HepG2 (cell line): ENCODE data around the gene CMIP. TPM values are rescaled to one million over a fixed set of nuclear protein-coding genes. Genes with fewer than 3 reads are reported as not detected.

Source experiments
- AHR ChIP-seq: IDR thresholded peaks from 2 replicates; pipeline ENCODE4 v1.6.1; 2018; ENCODE audit warnings: missing genetic modification reagents, missing compliant biosample characterization
- ATF4 ChIP-seq, 2 experiments: fragments of 450-650 bp in 1 of 2; sonication (generic) in 1 of 2; formaldehyde crosslinking; IDR thresholded peaks; 2 replicates each; pipeline versions ENCODE4 v1.5.0 to v1.8.0; 2020 to 2022; ENCODE audit warnings: mild to moderate bottlenecking in 1 of 2, missing genetic modification reagents in 1 of 2
- GZF1 ChIP-seq: sonication (generic); formaldehyde crosslinking; IDR thresholded peaks from 2 replicates; pipeline ENCODE4 v1.5.1; 2020; ENCODE audit warnings: mild to moderate bottlenecking, missing genetic modification reagents
- HIC2 ChIP-seq: sonication (generic); formaldehyde crosslinking; IDR thresholded peaks from 2 replicates; pipeline ENCODE4 v1.9.0; 2022; ENCODE audit warnings: low read depth, missing genetic modification reagents
- HMGXB4 ChIP-seq, 2 experiments: sonication (generic) in 1 of 2; formaldehyde crosslinking in 1 of 2; IDR thresholded peaks; 2 replicates each; pipeline versions ENCODE4 v1.4.0 to v1.6.1; 2018 to 2020; ENCODE audit warnings: missing genetic modification reagents in 2 of 2, borderline replicate concordance in 1 of 2, low read depth in 1 of 2, mild to moderate bottlenecking in 1 of 2, missing biosample characterization in 1 of 2
- IRX3 ChIP-seq: sonication (generic); formaldehyde crosslinking; IDR thresholded peaks from 2 replicates; pipeline ENCODE4 v1.8.1; 2023; ENCODE audit warnings: mild to moderate bottlenecking, low read depth, missing genetic modification reagents, borderline replicate concordance
- MNT ChIP-seq: fragments of 450-650 bp; IDR thresholded peaks from 2 replicates; pipeline ENCODE4 v1.6.1; 2016
- NCOA2 ChIP-seq: sonication (generic); formaldehyde crosslinking; IDR thresholded peaks from 2 replicates; pipeline ENCODE4 v1.8.0; 2022; ENCODE audit warnings: inconsistent platforms
- RAD51 ChIP-seq: fragments of 450-650 bp; IDR thresholded peaks from 2 replicates; pipeline ENCODE4 v1.6.1; 2016; ENCODE audit warnings: borderline replicate concordance
- TAF15 ChIP-seq: fragments of 200-400 bp; formaldehyde crosslinking; IDR thresholded peaks from one replicate; pipeline ENCODE4 v1.6.1; 2018; ENCODE audit warnings: mild to moderate bottlenecking, low read depth, low read length; ENCODE audit not compliant: poor library complexity, severe bottlenecking
- TCF12 ChIP-seq, 2 experiments: fragments of 450-650 bp in 1 of 2; sonication (generic) in 1 of 2; formaldehyde crosslinking in 1 of 2; IDR thresholded peaks; 2 replicates each; pipeline versions ENCODE4 v1.6.1 to v1.8.0; 2017 to 2022; ENCODE audit warnings: antibody characterized with exemption in 1 of 2, mild to moderate bottlenecking in 1 of 2, missing genetic modification reagents in 1 of 2, moderate library complexity in 1 of 2
- ZFP36L1 ChIP-seq: sonication (generic); formaldehyde crosslinking; IDR thresholded peaks from 2 replicates; pipeline ENCODE4 v1.8.0; 2022; ENCODE audit warnings: mild to moderate bottlenecking, missing genetic modification reagents, moderate library complexity
- ZNF281 ChIP-seq: sonication (generic); formaldehyde crosslinking; IDR thresholded peaks from 2 replicates; pipeline ENCODE4 v1.4.0; 2020; ENCODE audit warnings: missing genetic modification reagents, borderline replicate concordance
- polyA plus RNA-seq, 8 experiments: library from polyadenylated mRNA; depleted of rRNA in 3 of 8; stranded (reverse) in 7 of 8; unstranded in 1 of 8; fragments of >200 nt; fragmentation: Illumina TruSeq in 4 of 8; extraction: Trizol in 4 of 8; gene quantifications; 2 replicates each; pipeline versions ENCODE4 v1.2.1 to v1.2.3, GENCODE V29; 2011 to 2016; ENCODE audit warnings: low read depth in 4 of 8, missing spikeins in 1 of 8, mixed read lengths in 1 of 8; ENCODE audit not compliant: insufficient read depth in 1 of 8
- total RNA-seq, 5 experiments: library from RNA; depleted of rRNA; stranded (reverse); fragments of >200 nt; fragmentation: Illumina TruSeq; extraction: Trizol; gene quantifications; 2 replicates each; pipeline ENCODE4 v1.2.3, GENCODE V29; 2016; ENCODE audit warnings: low read depth in 1 of 5
- TF ChIP-seq, protein P1 (sequence below): sonication (generic); formaldehyde crosslinking; IDR thresholded peaks from 2 replicates; pipeline ENCODE4 v1.4.0; 2020; ENCODE audit warnings: missing genetic modification reagents, borderline replicate concordance

The CMIP gene
- total and polyA plus RNA-seq, 2 of the 13 experiments (the other 11 are each of a cell fraction or from before 2014, with no cell fraction given) = 10.9 to 18.1 TPM

DNA sequence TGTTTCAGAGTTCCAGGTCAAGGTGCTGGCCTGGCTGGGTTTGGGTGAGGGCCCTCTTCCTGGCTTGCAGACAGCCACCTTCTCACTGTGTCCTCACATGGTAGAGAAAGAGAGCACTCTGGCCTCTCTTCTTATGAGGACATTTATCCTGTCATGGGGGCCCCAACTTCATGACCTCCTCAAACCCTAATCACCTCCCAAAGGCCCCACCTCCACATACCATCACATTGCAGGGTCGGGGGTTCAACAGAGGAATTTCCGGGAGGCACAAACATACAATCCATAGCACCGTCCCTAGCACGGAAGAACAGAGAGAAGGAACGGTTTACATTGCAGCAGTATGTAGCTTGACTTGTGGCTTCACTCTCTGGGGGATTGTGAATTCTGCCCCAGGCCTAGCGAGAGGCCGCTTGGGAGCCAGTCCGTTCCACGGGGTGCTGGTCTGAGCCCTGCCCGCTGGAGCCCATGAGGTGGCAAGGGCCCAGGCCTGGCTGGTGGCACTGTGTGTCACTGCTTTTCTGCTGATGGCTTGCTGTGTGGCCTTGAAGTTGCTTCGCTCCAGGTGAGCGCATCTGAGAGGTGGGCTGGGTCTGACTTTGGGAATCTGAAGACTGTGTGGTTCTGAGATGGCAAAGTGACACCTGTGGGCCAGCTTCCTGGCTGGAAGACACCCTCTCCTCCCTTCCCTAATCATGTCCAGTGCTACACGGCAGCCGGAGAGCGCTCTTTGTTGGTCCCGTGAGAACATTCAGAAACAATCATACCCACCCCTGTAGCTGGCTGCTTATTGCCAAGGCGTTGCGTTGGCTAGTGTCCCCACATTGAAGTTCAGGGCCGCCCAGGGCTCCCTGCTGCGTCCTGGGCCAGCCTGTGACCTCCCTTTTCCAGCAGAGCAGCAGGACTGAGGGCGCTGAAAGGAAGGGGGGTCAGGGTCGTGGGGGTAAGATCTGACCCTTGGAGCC is 98.3 kb downstream of the CMIP start (continued):
- peak; percentile 36; the same call in 1 of the 2 replicates for TF ChIP-seq ZNF281 (CRISPR knock-in tag)
- TF ChIP-seq HMGXB4 (CRISPR knock-in tag; IDR thresholded peaks at IDR 0.05; ENCODE audit: borderline replicate concordance in 1 of 2, low read depth in 1 of 2) = peak in 1 of 2 experiments; percentile 58; a peak in 1 of 4 replicates
- no peak for TF ChIP-seq RAD51
- TF ChIP-seq AHR (CRISPR knock-in tag) = 0 out of 2 replicates have a peak, but pooled peaks have one; percentile 29
- peak in 1 of 2 experiments; percentile 55; a peak in 2 of 4 replicates for TF ChIP-seq ATF4 (CRISPR knock-in tag; IDR thresholded peaks at IDR 0.05)
- no peak for TF ChIP-seq TAF15
- no peak for TF ChIP-seq TCF12 (IDR thresholded peaks at IDR 0.05)
- TF ChIP-seq TCF12 (CRISPR knock-in tag; IDR thresholded peaks at IDR 0.05) = 0 out of 2 replicates have a peak, but pooled peaks have one; percentile 40
- peak; percentile 83 for TF ChIP-seq NCOA2 (CRISPR knock-in tag)
- TF ChIP-seq MNT = no peak
- 0 out of 2 replicates have a peak, but pooled peaks have one; percentile 62 for TF ChIP-seq ZFP36L1 (CRISPR knock-in tag)
- TF ChIP-seq, protein P1, sequence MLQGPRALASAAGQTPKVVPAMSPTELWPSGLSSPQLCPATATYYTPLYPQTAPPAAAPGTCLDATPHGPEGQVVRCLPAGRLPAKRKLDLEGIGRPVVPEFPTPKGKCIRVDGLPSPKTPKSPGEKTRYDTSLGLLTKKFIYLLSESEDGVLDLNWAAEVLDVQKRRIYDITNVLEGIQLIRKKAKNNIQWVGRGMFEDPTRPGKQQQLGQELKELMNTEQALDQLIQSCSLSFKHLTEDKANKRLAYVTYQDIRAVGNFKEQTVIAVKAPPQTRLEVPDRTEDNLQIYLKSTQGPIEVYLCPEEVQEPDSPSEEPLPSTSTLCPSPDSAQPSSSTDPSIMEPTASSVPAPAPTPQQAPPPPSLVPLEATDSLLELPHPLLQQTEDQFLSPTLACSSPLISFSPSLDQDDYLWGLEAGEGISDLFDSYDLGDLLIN (CRISPR knock-in tag) = no peak
- TF ChIP-seq GZF1 (CRISPR knock-in tag) = 0 out of 2 replicates have a peak, but pooled peaks have one; percentile 33
- TF ChIP-seq HIC2 (CRISPR knock-in tag) = peak; percentile 83
- peak; percentile 42; the same call in 1 of the 2 replicates for TF ChIP-seq IRX3 (CRISPR knock-in tag)
